HTERT RPE-1 (cell line): ENCODE measurements around the gene ZBTB8OS.

ENCODE experiments used
- in situ Hi-C: fragments of 300-500 bp; cut with MboI; formaldehyde crosslinking; loops from 4 replicates; pipeline ENCODE4 v1.14.3; 2020; ENCODE audit warnings: low sequenced_read_pairs

ZBTB8OS gene

GRCh38 chr1:32612189-32612881, 38.0 kb downstream of the ZBTB8OS start:
- in situ Hi-C loops = no loop called here

GRCh38 chr1:32611859-32612188, 38.5 kb downstream of the ZBTB8OS start:
- in situ Hi-C loops = no loop called here

GRCh38 chr1:32609180-32609579, 41.2 kb downstream of the ZBTB8OS start:
- in situ Hi-C loops = no loop called here

GRCh38 chr1:32606565-32607371, 43.6 kb downstream of the ZBTB8OS start:
- in situ Hi-C loops = no loop called here

- in situ Hi-C loops = no loop called here
Measured at GRCh38 chr1:32605711-32606424, 44.5 kb downstream of the ZBTB8OS start.

GRCh38 chr1:32600034-32600433, 50.3 kb downstream of the ZBTB8OS start:
- in situ Hi-C loops = no loop called here

- in situ Hi-C loops = no loop called here
Measured at GRCh38 chr1:32592943-32593342, 57.4 kb downstream of the ZBTB8OS start.

- in situ Hi-C loops = no loop called here
Measured at GRCh38 chr1:32580348-32581017, 69.9 kb downstream of the ZBTB8OS start.
